GM12801 (cell line): Measurements from ENCODE around the gene ARHGAP29.

Experiments
- TF ChIP-seq, protein P1 (sequence below): IDR thresholded peaks from one replicate; pipeline ENCODE4 v1.5.1; 2011; ENCODE audit warnings: control low read depth; ENCODE audit not compliant: insufficient read length; ENCODE audit errors: extremely low read depth

ARHGAP29 gene

DNA sequence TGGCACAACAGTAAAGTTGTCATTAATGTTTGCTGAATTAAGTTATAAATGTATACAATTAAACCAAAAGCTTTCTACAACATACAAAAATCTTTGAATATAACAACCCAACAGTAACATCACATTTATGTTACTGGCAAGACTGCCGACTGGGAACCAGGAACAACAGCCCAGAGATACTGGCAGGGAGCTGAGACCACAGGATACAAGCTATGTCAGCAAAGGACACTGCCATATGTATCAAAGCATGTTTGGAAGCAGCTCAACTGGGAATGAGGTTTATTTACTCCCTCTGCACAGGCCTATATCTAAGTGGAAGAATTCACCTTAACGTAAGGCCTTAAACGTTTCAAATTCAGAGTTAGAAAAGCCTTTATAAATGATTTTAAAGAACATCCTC lies 50.4 kb downstream of the ARHGAP29 start:
- TF ChIP-seq, protein P1, sequence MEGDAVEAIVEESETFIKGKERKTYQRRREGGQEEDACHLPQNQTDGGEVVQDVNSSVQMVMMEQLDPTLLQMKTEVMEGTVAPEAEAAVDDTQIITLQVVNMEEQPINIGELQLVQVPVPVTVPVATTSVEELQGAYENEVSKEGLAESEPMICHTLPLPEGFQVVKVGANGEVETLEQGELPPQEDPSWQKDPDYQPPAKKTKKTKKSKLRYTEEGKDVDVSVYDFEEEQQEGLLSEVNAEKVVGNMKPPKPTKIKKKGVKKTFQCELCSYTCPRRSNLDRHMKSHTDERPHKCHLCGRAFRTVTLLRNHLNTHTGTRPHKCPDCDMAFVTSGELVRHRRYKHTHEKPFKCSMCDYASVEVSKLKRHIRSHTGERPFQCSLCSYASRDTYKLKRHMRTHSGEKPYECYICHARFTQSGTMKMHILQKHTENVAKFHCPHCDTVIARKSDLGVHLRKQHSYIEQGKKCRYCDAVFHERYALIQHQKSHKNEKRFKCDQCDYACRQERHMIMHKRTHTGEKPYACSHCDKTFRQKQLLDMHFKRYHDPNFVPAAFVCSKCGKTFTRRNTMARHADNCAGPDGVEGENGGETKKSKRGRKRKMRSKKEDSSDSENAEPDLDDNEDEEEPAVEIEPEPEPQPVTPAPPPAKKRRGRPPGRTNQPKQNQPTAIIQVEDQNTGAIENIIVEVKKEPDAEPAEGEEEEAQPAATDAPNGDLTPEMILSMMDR, result no peak

DNA sequence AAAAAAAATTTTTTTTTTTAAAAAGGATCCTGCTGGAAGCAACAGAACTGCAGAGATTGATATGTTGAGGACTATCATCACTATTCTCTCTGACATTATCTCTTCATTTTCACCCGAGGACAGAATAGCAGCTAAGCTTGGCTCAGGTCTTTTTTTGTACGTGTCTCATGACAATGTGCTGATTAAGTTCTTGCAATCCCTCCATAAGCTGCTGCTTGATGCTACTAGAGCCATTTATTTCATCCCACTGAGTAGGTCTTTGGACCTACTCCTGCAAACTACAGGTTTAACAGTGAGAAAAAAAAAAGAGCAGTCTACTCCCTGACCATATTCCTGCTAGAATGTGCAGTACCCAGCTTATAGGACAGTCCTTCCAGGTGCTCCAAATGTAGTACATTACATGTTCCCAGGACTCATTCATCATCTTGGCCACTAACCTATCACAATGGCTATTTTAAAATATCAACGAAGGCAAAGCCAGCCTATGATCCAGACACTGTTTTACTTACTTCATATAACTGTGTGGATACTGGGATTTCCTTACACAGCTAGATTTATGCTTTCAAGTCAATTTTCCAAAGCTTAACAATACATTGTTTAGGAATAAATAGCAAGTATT lies 54.1 kb downstream of the ARHGAP29 start:
- TF ChIP-seq, protein P1, result no peak

DNA sequence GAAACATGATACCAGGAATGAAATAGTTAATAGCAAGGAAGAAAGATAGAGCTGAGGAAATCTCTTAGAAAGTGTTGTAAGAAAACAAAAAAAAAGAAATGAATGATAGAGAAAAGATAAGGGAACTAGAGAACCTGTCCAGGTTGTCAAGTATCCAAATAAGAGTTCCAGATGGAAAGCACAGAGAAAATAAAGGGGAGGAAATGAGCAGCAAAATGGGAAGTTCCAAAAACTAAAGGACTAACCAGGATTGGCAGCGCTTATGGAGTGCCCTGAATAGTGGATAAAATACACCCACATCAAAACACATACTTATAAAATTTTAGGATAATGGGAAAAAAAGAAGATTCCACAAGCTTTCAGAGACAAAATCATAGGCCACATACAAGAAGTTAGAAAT lies 55.2 kb downstream of the ARHGAP29 start:
- TF ChIP-seq, protein P1, result no peak

DNA sequence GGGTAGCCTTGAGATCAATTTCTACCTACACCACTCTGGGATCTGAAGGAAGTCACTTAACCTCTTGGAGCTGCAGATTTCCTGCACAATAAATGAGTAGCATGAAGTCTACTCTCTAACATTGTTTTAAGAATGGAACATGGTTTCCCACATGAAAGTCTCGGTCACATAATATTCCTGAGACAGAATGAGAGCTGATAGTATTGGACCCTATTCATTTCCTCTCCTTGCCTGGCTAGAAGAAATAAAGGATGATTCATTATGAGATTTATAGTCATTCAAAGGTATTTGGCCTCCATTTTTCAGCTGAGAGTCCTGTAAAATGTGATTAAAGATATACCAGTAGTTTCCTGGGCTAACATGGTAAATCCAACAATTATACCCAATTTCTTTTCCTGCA lies 56.7 kb downstream of the ARHGAP29 start:
- TF ChIP-seq, protein P1, result no peak

DNA sequence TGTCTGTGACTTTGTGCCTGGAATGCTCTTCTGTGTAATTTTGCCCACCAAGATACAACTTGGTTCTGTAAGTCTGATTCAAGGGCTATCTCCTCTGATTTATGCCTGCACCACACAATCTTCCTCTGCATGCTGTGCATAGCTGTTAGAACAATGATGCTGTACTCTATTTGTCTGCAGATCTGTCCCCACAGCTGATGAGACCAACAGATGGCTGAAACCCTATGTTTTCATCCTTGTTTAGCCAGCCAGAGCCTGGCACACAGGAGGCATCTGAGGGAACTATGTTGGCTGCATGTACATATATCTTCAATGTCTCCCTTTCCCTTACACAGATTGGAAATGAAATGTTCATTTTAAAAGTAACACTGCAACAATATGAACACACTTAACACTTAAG lies 58.5 kb downstream of the ARHGAP29 start:
- TF ChIP-seq, protein P1, result no peak

DNA sequence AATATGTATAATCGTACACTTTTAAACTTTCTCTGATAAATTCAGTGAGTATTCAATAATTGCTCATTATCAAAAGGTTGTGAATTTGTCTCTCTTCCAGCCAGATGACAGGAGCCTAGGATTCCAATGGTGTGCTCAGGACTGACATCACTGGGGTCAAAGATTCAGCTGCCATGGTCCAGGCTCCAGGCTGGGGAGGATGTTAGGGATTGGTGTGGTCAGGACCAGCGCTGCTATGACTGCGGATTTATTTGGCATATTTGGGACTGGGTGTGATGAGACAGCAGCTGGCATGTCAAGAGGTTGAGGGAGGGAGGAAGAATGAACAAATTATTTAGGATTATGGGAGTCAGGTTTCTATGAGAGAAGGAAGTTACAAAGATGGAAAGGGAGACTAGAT lies 68.3 kb downstream of the ARHGAP29 start:
- TF ChIP-seq, protein P1, result no peak

DNA sequence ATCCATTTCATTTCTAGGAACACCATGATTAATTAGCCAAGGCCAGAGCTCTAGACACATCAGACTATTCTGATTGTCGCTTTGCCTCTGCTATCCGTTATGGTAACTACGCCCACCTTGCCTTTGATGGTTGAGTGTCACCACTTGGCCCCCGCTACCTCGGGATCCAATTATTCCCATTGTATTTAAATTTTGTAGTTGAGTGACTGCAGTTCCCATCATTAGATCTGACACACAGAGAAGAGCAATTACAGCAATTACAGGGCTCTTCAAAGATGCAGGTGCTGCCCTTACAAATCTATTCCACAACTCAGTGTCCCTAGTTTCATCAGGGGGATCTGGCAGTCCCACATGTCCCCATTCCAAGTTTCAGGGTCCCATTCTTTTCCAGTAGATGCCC lies 71.5 kb downstream of the ARHGAP29 start:
- TF ChIP-seq, protein P1, result no peak
